Measurements from ENCODE around the gene CNIH2. TPM values are rescaled to one million over a fixed set of nuclear protein-coding genes. Genes with fewer than 3 reads are reported as not detected.

CNIH2 gene
- total and polyA plus RNA-seq, 9 of the 15 experiments (the other 6 are each of a cell fraction or from before 2014, with no cell fraction given): 0.26 to 0.89 (median 0.40) TPM; not detected in 4

- no peak for TF ChIP-seq MBD2 (IDR thresholded peaks at IDR 0.05; ENCODE audit: borderline replicate concordance, low read depth)
These were observed 55.4 kb downstream of the CNIH2 start (continued) for GRCh38 chr11:66333220-66333877.

Other genes with a start within 250 kb of the CNIH2 start
Only the 7 nearest of the 17 such genes appear.
- gene KLC2, start 20.5 kb upstream of the CNIH2 start, total RNA-seq (2014; rRNA removed): 9.3 and 10.2 TPM in 2 replicates
- gene KLC2, start 20.5 kb upstream of the CNIH2 start, total RNA-seq (2014; rRNA removed; fragmentation: Illumina TruSeq; extraction: Trizol): 2.5 and 4.1 TPM in 2 replicates
- gene KLC2, start 20.5 kb upstream of the CNIH2 start, total RNA-seq (2015; rRNA removed; fragmentation: Illumina TruSeq; extraction: Trizol): 8.8 and 10.4 TPM in 2 replicates
- 28.6 and 29.2 TPM in 2 replicates for gene KLC2, start 20.5 kb upstream of the CNIH2 start, total RNA-seq (2021)
- gene KLC2, start 20.5 kb upstream of the CNIH2 start, polyA plus RNA-seq (2011; rRNA removed): 8.5 and 12.5 TPM in 2 replicates
- gene KLC2, start 20.5 kb upstream of the CNIH2 start, polyA plus RNA-seq (2014; fragmentation: Illumina TruSeq; extraction: Trizol): 14.6 and 18.0 TPM in 2 replicates
- gene KLC2, start 20.5 kb upstream of the CNIH2 start, polyA plus RNA-seq (2014; fragmentation: Nextera tagmentation; extraction: Ambion mirVana): under 1 TPM in 1 of 2 experiments, not detected in 1; 0.08 TPM
- 20.5 and 23.3 TPM in 2 replicates for gene KLC2, start 20.5 kb upstream of the CNIH2 start, polyA plus RNA-seq (2014; rRNA removed)
- 102 and 135 TPM in 2 replicates for gene RAB1B, start 9.5 kb upstream of the CNIH2 start, total RNA-seq (2014; rRNA removed)
- 29.3 and 43.7 TPM in 2 replicates for gene RAB1B, start 9.5 kb upstream of the CNIH2 start, total RNA-seq (2014; rRNA removed; fragmentation: Illumina TruSeq; extraction: Trizol)
- gene RAB1B, start 9.5 kb upstream of the CNIH2 start, total RNA-seq (2015; rRNA removed; fragmentation: Illumina TruSeq; extraction: Trizol): 83.8 and 85.1 TPM in 2 replicates
- gene RAB1B, start 9.5 kb upstream of the CNIH2 start, total RNA-seq (2021): 135 and 139 TPM in 2 replicates
- 98.6 and 129 TPM in 2 replicates for gene RAB1B, start 9.5 kb upstream of the CNIH2 start, polyA plus RNA-seq (2011; rRNA removed)
- 140 and 182 TPM in 2 replicates for gene RAB1B, start 9.5 kb upstream of the CNIH2 start, polyA plus RNA-seq (2014; fragmentation: Illumina TruSeq; extraction: Trizol)
- gene RAB1B, start 9.5 kb upstream of the CNIH2 start, polyA plus RNA-seq (2014; fragmentation: Nextera tagmentation; extraction: Ambion mirVana): 10 to 100 TPM in 1 of 2 experiments, 1 to 10 TPM in 1; 5.6 to 16.0 TPM
- 135 and 146 TPM in 2 replicates for gene RAB1B, start 9.5 kb upstream of the CNIH2 start, polyA plus RNA-seq (2014; rRNA removed)
- 121 and 158 TPM in 2 replicates for gene YIF1A, start 11.0 kb downstream of the CNIH2 start, total RNA-seq (2014; rRNA removed)
- 29.4 and 39.3 TPM in 2 replicates for gene YIF1A, start 11.0 kb downstream of the CNIH2 start, total RNA-seq (2014; rRNA removed; fragmentation: Illumina TruSeq; extraction: Trizol)
- gene YIF1A, start 11.0 kb downstream of the CNIH2 start, total RNA-seq (2015; rRNA removed; fragmentation: Illumina TruSeq; extraction: Trizol): 44.8 and 51.6 TPM in 2 replicates
- gene YIF1A, start 11.0 kb downstream of the CNIH2 start, total RNA-seq (2021): 108 and 120 TPM in 2 replicates
- 77.2 and 108 TPM in 2 replicates for gene YIF1A, start 11.0 kb downstream of the CNIH2 start, polyA plus RNA-seq (2011; rRNA removed)
- gene YIF1A, start 11.0 kb downstream of the CNIH2 start, polyA plus RNA-seq (2014; fragmentation: Illumina TruSeq; extraction: Trizol): 111 and 119 TPM in 2 replicates
- gene YIF1A, start 11.0 kb downstream of the CNIH2 start, polyA plus RNA-seq (2014; fragmentation: Nextera tagmentation; extraction: Ambion mirVana): 10 to 100 TPM in 1 of 2 experiments, 1 to 10 TPM in 1; 8.6 to 33.6 TPM
- 83.6 and 96.7 TPM in 2 replicates for gene YIF1A, start 11.0 kb downstream of the CNIH2 start, polyA plus RNA-seq (2014; rRNA removed)
- gene TMEM151A, start 13.7 kb downstream of the CNIH2 start, total RNA-seq (2014; rRNA removed): not detected in 2 replicates
- gene TMEM151A, start 13.7 kb downstream of the CNIH2 start, total RNA-seq (2014; rRNA removed; fragmentation: Illumina TruSeq; extraction: Trizol): not detected in 2 replicates
- not detected in 2 replicates for gene TMEM151A, start 13.7 kb downstream of the CNIH2 start, total RNA-seq (2015; rRNA removed; fragmentation: Illumina TruSeq; extraction: Trizol)
- not detected in 2 replicates for gene TMEM151A, start 13.7 kb downstream of the CNIH2 start, total RNA-seq (2021)
- gene TMEM151A, start 13.7 kb downstream of the CNIH2 start, polyA plus RNA-seq (2011; rRNA removed): not detected in 2 replicates
- not detected in 2 replicates for gene TMEM151A, start 13.7 kb downstream of the CNIH2 start, polyA plus RNA-seq (2014; fragmentation: Illumina TruSeq; extraction: Trizol)
- not detected for gene TMEM151A, start 13.7 kb downstream of the CNIH2 start, polyA plus RNA-seq (2014; fragmentation: Nextera tagmentation; extraction: Ambion mirVana)
- gene TMEM151A, start 13.7 kb downstream of the CNIH2 start, polyA plus RNA-seq (2014; rRNA removed): not detected in 2 replicates
- not detected in 2 replicates for gene CD248, start 38.9 kb downstream of the CNIH2 start, total RNA-seq (2014; rRNA removed)
- gene CD248, start 38.9 kb downstream of the CNIH2 start, total RNA-seq (2014; rRNA removed; fragmentation: Illumina TruSeq; extraction: Trizol): not detected in 2 replicates
- gene CD248, start 38.9 kb downstream of the CNIH2 start, total RNA-seq (2015; rRNA removed; fragmentation: Illumina TruSeq; extraction: Trizol): not detected in 2 replicates
- gene CD248, start 38.9 kb downstream of the CNIH2 start, total RNA-seq (2021): 0.09 and 0.20 TPM in 2 replicates
- not detected in 2 replicates for gene CD248, start 38.9 kb downstream of the CNIH2 start, polyA plus RNA-seq (2011; rRNA removed)
- gene CD248, start 38.9 kb downstream of the CNIH2 start, polyA plus RNA-seq (2014; fragmentation: Illumina TruSeq; extraction: Trizol): not detected in 2 replicates
- gene CD248, start 38.9 kb downstream of the CNIH2 start, polyA plus RNA-seq (2014; fragmentation: Nextera tagmentation; extraction: Ambion mirVana): not detected
- gene CD248, start 38.9 kb downstream of the CNIH2 start, polyA plus RNA-seq (2014; rRNA removed): not detected in 2 replicates
- gene RIN1, start 58.3 kb downstream of the CNIH2 start, total RNA-seq (2014; rRNA removed): 0.73 and 0.90 TPM in 2 replicates
- gene RIN1, start 58.3 kb downstream of the CNIH2 start, total RNA-seq (2014; rRNA removed; fragmentation: Illumina TruSeq; extraction: Trizol): 0.25 TPM in 1 of 2 replicates, not detected in the other
- 0.34 and 0.47 TPM in 2 replicates for gene RIN1, start 58.3 kb downstream of the CNIH2 start, total RNA-seq (2015; rRNA removed; fragmentation: Illumina TruSeq; extraction: Trizol)
- gene RIN1, start 58.3 kb downstream of the CNIH2 start, total RNA-seq (2021): 0.40 and 1.2 TPM in 2 replicates
- 0.20 and 0.35 TPM in 2 replicates for gene RIN1, start 58.3 kb downstream of the CNIH2 start, polyA plus RNA-seq (2011; rRNA removed)
- gene RIN1, start 58.3 kb downstream of the CNIH2 start, polyA plus RNA-seq (2014; fragmentation: Illumina TruSeq; extraction: Trizol): 0.36 and 0.43 TPM in 2 replicates
- gene RIN1, start 58.3 kb downstream of the CNIH2 start, polyA plus RNA-seq (2014; fragmentation: Nextera tagmentation; extraction: Ambion mirVana): under 1 TPM in 1 of 2 experiments, not detected in 1; 0.01 TPM
- gene RIN1, start 58.3 kb downstream of the CNIH2 start, polyA plus RNA-seq (2014; rRNA removed): 0.26 and 0.48 TPM in 2 replicates
- gene BRMS1, start 66.9 kb downstream of the CNIH2 start, total RNA-seq (2014; rRNA removed): 76.9 and 78.8 TPM in 2 replicates
- 23.2 and 31.8 TPM in 2 replicates for gene BRMS1, start 66.9 kb downstream of the CNIH2 start, total RNA-seq (2014; rRNA removed; fragmentation: Illumina TruSeq; extraction: Trizol)
- gene BRMS1, start 66.9 kb downstream of the CNIH2 start, total RNA-seq (2015; rRNA removed; fragmentation: Illumina TruSeq; extraction: Trizol): 59.9 and 65.3 TPM in 2 replicates
- 47.4 and 47.6 TPM in 2 replicates for gene BRMS1, start 66.9 kb downstream of the CNIH2 start, total RNA-seq (2021)
- gene BRMS1, start 66.9 kb downstream of the CNIH2 start, polyA plus RNA-seq (2011; rRNA removed): 29.3 and 33.4 TPM in 2 replicates
- 33.3 and 44.6 TPM in 2 replicates for gene BRMS1, start 66.9 kb downstream of the CNIH2 start, polyA plus RNA-seq (2014; fragmentation: Illumina TruSeq; extraction: Trizol)
- gene BRMS1, start 66.9 kb downstream of the CNIH2 start, polyA plus RNA-seq (2014; fragmentation: Nextera tagmentation; extraction: Ambion mirVana): 1 to 10 TPM; 2.2 to 4.5 TPM
- gene BRMS1, start 66.9 kb downstream of the CNIH2 start, polyA plus RNA-seq (2014; rRNA removed): 65.5 and 67.8 TPM in 2 replicates

Data from K562 (cell line).